K562 (cell line): Measurements from ENCODE around the gene FANCD2. TPM values are rescaled to one million over a fixed set of nuclear protein-coding genes. Genes with fewer than 3 reads are reported as not detected.

ENCODE experiments used
- CC2D1A ChIP-seq: fragments of 450-650 bp; IDR thresholded peaks from 2 replicates; pipeline ENCODE4 v1.6.1; 2017; ENCODE audit warnings: mild to moderate bottlenecking
- ESRRB ChIP-seq: fragments of 250-450 bp; sonication (Bioruptor Pico); IDR thresholded peaks from 2 replicates; pipeline ENCODE4 v1.5.0; 2020; ENCODE audit warnings: mild to moderate bottlenecking, moderate library complexity, borderline replicate concordance
- MIER1 ChIP-seq: fragments of 450-650 bp; IDR thresholded peaks from 2 replicates; pipeline ENCODE4 v1.6.1; 2016; ENCODE audit warnings: antibody characterized with exemption, mild to moderate bottlenecking, low read depth
- MYC ChIP-seq, 2 experiments: fragments of 250-450 bp in 1 of 2; sonication (Bioruptor Pico) in 1 of 2; IDR thresholded peaks; 2 replicates each; pipeline versions ENCODE4 v1.5.1 to v1.6.1; 2012 to 2021; ENCODE audit warnings: low read depth in 2 of 2, borderline replicate concordance in 1 of 2, improper control_type of control experiment in 1 of 2, low read length in 1 of 2, mild to moderate bottlenecking in 1 of 2, moderate library complexity in 1 of 2
- NBN ChIP-seq: fragments of 450-650 bp; IDR thresholded peaks from 2 replicates; pipeline ENCODE4 v1.6.1; 2016; ENCODE audit warnings: low read depth, mild to moderate bottlenecking
- NR1H2 ChIP-seq: sonication (generic); formaldehyde crosslinking; IDR thresholded peaks from 2 replicates; pipeline ENCODE4 v1.4.0; 2020; ENCODE audit warnings: mild to moderate bottlenecking, missing genetic modification reagents
- NRF1 ChIP-seq, 2 experiments: fragments of 450-650 bp; IDR thresholded peaks in 1 of 2; conservative IDR thresholded peaks in 1 of 2; 2 replicates each; pipeline ENCODE4 v1.6.1; 2014; ENCODE audit warnings: mild to moderate bottlenecking in 2 of 2
- RCOR1 ChIP-seq, 2 experiments: IDR thresholded peaks; 2 replicates each; pipeline ENCODE4 v1.6.1; 2012; ENCODE audit warnings: low read depth in 2 of 2, low read length in 2 of 2, borderline replicate concordance in 1 of 2, improper control_type of control experiment in 1 of 2
- RHOXF2B ChIP-seq: fragments of 250-450 bp; sonication (Bioruptor Pico); conservative IDR thresholded peaks from 2 replicates; pipeline ENCODE4 v1.5.1; 2021
- XRCC4 ChIP-seq: IDR thresholded peaks from one replicate; pipeline ENCODE4 v1.6.1; 2011; ENCODE audit not compliant: insufficient read depth, insufficient read length; ENCODE audit errors: extremely low read depth
- YBX1 ChIP-seq: fragments of 450-650 bp; IDR thresholded peaks from 2 replicates; pipeline ENCODE4 v1.7.1; 2016; ENCODE audit warnings: mild to moderate bottlenecking
- ZBTB8A ChIP-seq: fragments of 450-650 bp; IDR thresholded peaks from 2 replicates; pipeline ENCODE4 v1.6.1; 2018; ENCODE audit warnings: mild to moderate bottlenecking, moderate library complexity; ENCODE audit not compliant: partially characterized antibody
- ZNF311 ChIP-seq: fragments of 250-450 bp; sonication (Bioruptor Pico); IDR thresholded peaks from 2 replicates; pipeline ENCODE4 v1.4.0; 2020; ENCODE audit warnings: mild to moderate bottlenecking, moderate library complexity
- ZNF707 ChIP-seq: fragments of 250-450 bp; sonication (Bioruptor Pico); conservative IDR thresholded peaks from 2 replicates; pipeline ENCODE4 v1.8.0; 2022; ENCODE audit warnings: inconsistent platforms, mild to moderate bottlenecking, moderate library complexity
- ZNF79 ChIP-seq: fragments of 250-450 bp; sonication (Bioruptor Pico); IDR thresholded peaks from 2 replicates; pipeline ENCODE4 v1.4.0; 2020; ENCODE audit warnings: low read depth, mild to moderate bottlenecking, moderate library complexity
- polyA plus RNA-seq, 8 experiments: library from polyadenylated mRNA; depleted of rRNA in 4 of 8; stranded (reverse) in 5 of 8; unstranded in 3 of 8; fragments of >200 nt; fragmentation: Nextera tagmentation in 2 of 8; fragmentation: Illumina TruSeq in 1 of 8; extraction: Ambion mirVana in 2 of 8; extraction: Trizol in 1 of 8; gene quantifications; 2 replicates each; pipeline versions ENCODE4 v1.2.1 to v1.2.3, GENCODE V29; 2011 to 2014; ENCODE audit warnings: inconsistent platforms in 1 of 8, missing spikeins in 1 of 8
- total RNA-seq, 7 experiments: library from RNA; depleted of rRNA in 6 of 7; stranded (reverse); fragments of >200 nt in 6 of 7; fragmentation: Illumina TruSeq in 2 of 7; extraction: Trizol in 2 of 7; gene quantifications; 2 replicates each; pipeline versions ENCODE4 v1.2.1 to v1.2.3, GENCODE V29; 2011 to 2021; ENCODE audit warnings: low replicate concordance in 1 of 7
- TF ChIP-seq, protein P1 (sequence below), 2 experiments: fragments of 450-650 bp in 1 of 2; sonication (generic) in 1 of 2; formaldehyde crosslinking in 1 of 2; IDR thresholded peaks; 2 replicates each; pipeline versions ENCODE4 v1.7.1 to v1.9.0; 2016 to 2022; ENCODE audit warnings: inconsistent platforms in 1 of 2, mild to moderate bottlenecking in 1 of 2, missing genetic modification reagents in 1 of 2
- TF ChIP-seq, protein P2 (sequence below): fragments of 450-650 bp; formaldehyde crosslinking; IDR thresholded peaks from 2 replicates; pipeline ENCODE4 v1.4.0; 2020; ENCODE audit warnings: mild to moderate bottlenecking

Gene FANCD2
- total and polyA plus RNA-seq, 9 of the 15 experiments (the other 6 are each of a cell fraction or from before 2014, with no cell fraction given) = 59.4 to 137 (median 96.1) TPM

DNA sequence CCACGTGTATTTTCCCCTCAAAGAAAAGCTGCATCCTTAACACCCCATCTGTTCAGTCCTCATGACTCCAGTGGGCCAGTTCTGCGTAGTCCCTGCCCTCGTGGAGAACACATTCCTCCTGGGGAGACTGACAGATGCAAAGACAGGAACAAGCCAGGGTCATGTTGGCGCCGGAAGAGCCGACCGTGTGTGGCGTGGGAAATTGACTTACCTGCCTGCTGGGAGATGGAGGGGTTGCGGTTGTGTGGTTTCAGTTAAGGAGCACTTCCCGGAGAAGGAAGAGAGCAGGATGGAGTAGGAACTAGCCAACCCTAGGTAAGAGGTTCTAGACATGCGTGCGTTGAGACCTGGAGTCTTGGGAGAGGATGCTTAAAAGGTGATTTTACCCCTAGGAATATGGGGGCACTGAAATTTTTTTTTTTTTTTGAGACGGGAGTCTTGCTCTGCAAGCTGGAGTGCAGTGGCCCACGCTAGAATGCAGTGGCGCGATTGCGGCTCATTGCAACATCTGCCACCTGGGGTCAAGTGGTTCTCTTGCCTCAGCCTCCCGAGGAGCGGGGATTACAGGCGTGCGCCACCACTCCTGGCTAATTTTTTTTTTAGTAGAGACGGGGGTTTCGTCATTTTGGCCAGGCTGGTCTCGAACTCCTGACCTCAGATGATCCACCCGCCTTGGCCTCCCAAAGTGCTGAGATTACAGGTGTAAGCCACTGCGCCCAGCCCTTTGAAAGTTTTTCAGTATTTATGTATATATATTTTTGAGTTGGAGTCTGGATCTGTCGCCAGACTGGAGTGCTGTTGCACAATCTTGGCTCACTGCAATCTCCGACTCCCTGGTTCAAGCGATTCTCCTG lies 116.7 kb downstream of the FANCD2 start (continued):
- TF ChIP-seq, protein P1, sequence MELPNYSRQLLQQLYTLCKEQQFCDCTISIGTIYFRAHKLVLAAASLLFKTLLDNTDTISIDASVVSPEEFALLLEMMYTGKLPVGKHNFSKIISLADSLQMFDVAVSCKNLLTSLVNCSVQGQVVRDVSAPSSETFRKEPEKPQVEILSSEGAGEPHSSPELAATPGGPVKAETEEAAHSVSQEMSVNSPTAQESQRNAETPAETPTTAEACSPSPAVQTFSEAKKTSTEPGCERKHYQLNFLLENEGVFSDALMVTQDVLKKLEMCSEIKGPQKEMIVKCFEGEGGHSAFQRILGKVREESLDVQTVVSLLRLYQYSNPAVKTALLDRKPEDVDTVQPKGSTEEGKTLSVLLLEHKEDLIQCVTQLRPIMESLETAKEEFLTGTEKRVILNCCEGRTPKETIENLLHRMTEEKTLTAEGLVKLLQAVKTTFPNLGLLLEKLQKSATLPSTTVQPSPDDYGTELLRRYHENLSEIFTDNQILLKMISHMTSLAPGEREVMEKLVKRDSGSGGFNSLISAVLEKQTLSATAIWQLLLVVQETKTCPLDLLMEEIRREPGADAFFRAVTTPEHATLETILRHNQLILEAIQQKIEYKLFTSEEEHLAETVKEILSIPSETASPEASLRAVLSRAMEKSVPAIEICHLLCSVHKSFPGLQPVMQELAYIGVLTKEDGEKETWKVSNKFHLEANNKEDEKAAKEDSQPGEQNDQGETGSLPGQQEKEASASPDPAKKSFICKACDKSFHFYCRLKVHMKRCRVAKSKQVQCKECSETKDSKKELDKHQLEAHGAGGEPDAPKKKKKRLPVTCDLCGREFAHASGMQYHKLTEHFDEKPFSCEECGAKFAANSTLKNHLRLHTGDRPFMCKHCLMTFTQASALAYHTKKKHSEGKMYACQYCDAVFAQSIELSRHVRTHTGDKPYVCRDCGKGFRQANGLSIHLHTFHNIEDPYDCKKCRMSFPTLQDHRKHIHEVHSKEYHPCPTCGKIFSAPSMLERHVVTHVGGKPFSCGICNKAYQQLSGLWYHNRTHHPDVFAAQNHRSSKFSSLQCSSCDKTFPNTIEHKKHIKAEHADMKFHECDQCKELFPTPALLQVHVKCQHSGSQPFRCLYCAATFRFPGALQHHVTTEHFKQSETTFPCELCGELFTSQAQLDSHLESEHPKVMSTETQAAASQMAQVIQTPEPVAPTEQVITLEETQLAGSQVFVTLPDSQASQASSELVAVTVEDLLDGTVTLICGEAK (IDR thresholded peaks at IDR 0.05) = peak; percentile 40; the same call in 1 of the 2 replicates
- TF ChIP-seq, protein P1 (CRISPR knock-in tag; IDR thresholded peaks at IDR 0.05) = no peak
- TF ChIP-seq ZNF79 (CRISPR knock-in tag) (no peak), ZNF311 (CRISPR knock-in tag) (no peak), CC2D1A (peak; percentile 13; the same call in 1 of the 2 replicates), MYC (IDR thresholded peaks at IDR 0.05; ENCODE audit: low read depth, low read length) (peak; percentile 92), MYC (CRISPR knock-in tag; IDR thresholded peaks at IDR 0.05; ENCODE audit: borderline replicate concordance, low read depth) (no peak), ESRRB (CRISPR knock-in tag) (no peak), XRCC4 (no peak), NBN (peak; percentile 73; the same call in 1 of the 2 replicates), ZBTB8A (no peak), ZNF707 (no peak), RHOXF2B (CRISPR knock-in tag) (peak; percentile 65; the same call in 1 of the 2 replicates), NR1H2 (CRISPR knock-in tag) (0 out of 2 replicates have a peak, but pooled peaks have one; percentile 30), NRF1 (conservative IDR thresholded peaks at IDR 0.05 in 1 of 2, IDR thresholded peaks at IDR 0.05 in 1 of 2) (no peak; a peak in 2 of 4 replicates), YBX1 (no peak), MIER1 (no peak), RCOR1 (IDR thresholded peaks at IDR 0.05; ENCODE audit: borderline replicate concordance in 1 of 2, low read depth in 2 of 2, low read length in 2 of 2) (peak in 1 of 2 experiments; percentile 60; a peak in 1 of 4 replicates)
- TF ChIP-seq, protein P2, sequence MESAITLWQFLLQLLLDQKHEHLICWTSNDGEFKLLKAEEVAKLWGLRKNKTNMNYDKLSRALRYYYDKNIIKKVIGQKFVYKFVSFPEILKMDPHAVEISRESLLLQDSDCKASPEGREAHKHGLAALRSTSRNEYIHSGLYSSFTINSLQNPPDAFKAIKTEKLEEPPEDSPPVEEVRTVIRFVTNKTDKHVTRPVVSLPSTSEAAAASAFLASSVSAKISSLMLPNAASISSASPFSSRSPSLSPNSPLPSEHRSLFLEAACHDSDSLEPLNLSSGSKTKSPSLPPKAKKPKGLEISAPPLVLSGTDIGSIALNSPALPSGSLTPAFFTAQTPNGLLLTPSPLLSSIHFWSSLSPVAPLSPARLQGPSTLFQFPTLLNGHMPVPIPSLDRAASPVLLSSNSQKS (CRISPR knock-in tag) = no peak
